Thyroid gland (tissue), 4 donors: Measurements from ENCODE around the gene ARHGAP10. TPM values are rescaled to one million over a fixed set of nuclear protein-coding genes. Genes with fewer than 3 reads are reported as not detected.

Experiments
- DNase-seq, 2 donors: peaks; one replicate each; pipeline ENCODE4 v3.0.0-alpha.2; 2019
- H3K27ac ChIP-seq, 3 donors: fragments of 200-600 bp; sonication (generic); 1 replicate in 2 of 3; 2 replicates in 1 of 3; pipeline ENCODE4 v1.5.1; 2016 to 2019; ENCODE audit warnings: mild to moderate bottlenecking in 1 of 3, moderate library complexity in 1 of 3
- H3K27me3 ChIP-seq: fragments of 200-600 bp; sonication (generic); one replicate; pipeline ENCODE4 v1.5.1; 2019
- H3K36me3 ChIP-seq, 2 donors: fragments of 200-600 bp; sonication (generic); one replicate each; pipeline ENCODE4 v1.5.1; 2016 to 2019
- H3K4me1 ChIP-seq, 2 donors: fragments of 200-600 bp; sonication (generic); one replicate each; pipeline ENCODE4 v1.5.1; 2017 to 2019
- H3K4me3 ChIP-seq, 3 donors: fragments of 200-600 bp; sonication (generic); replicated peaks in 1 of 3; 1 replicate in 2 of 3; 2 replicates in 1 of 3; pipeline ENCODE4 v1.5.1; 2016; ENCODE audit warnings: mild to moderate bottlenecking in 1 of 3
- H3K9me3 ChIP-seq: fragments of 200-600 bp; sonication (generic); one replicate; pipeline ENCODE4 v1.5.1; 2017
- CTCF ChIP-seq, 6 experiments: fragments of 200-600 bp in 3 of 6; fragments of 450-650 bp in 3 of 6; sonication (generic) in 3 of 6; IDR thresholded peaks; one replicate each; pipeline ENCODE4 v1.5.1; 2016 to 2019; ENCODE audit warnings: antibody characterized with exemption in 6 of 6, mild to moderate bottlenecking in 2 of 6, inconsistent platforms in 1 of 6, moderate library complexity in 1 of 6
- POLR2A ChIP-seq, 2 donors: fragments of 450-650 bp; IDR thresholded peaks; one replicate each; pipeline ENCODE4 v1.6.1; 2017; ENCODE audit warnings: antibody characterized with exemption in 2 of 2, mild to moderate bottlenecking in 2 of 2, moderate library complexity in 1 of 2
- whole genome bisulfite sequencing, 2 donors: methylation state at CpG; one replicate each; pipeline ENCODE4 v1.1.5; 2017; 5-methylcytosine and 5-hydroxymethylcytosine counted together
- intact Hi-C: fragments of 100-400 bp; cut with DNase I; formaldehyde crosslinking; loops from one replicate; pipeline ENCODE4 v1.15.1; 2023
- total RNA-seq, 4 donors: library from RNA; depleted of rRNA; stranded (reverse); fragments of >200 nt; gene quantifications; one replicate each; pipeline ENCODE4 v1.2.3, GENCODE V29; 2016

Gene ARHGAP10
- total RNA-seq, 4 donors from 2014 or later = 39.5 to 78.4 (median 42.0) TPM

- no peak for TF ChIP-seq CTCF (IDR thresholded peaks at IDR 0.05)
- TF ChIP-seq POLR2A (IDR thresholded peaks at IDR 0.05) = no peak
- no peaks in the 10 kb centered on the region for H3K9me3 ChIP-seq
- H3K4me1 ChIP-seq = no peaks in the 10 kb centered on the region
- no peaks in the 10 kb centered on the region for H3K27me3 ChIP-seq
- H3K27ac ChIP-seq = no peak overlapping the region
- intact Hi-C loops = no loop called here
- 84 to 88% methylated on average over 5 of the region's 5 CpGs for WGBS, 2 donors
- H3K4me3 ChIP-seq = no peak overlapping the region
- DNase-seq = no peak
- H3K36me3 ChIP-seq = peaks cover 0 to 7% of the 10 kb centered on the region in 2 donors
Observed at GRCh38 chr4:147928400-147928799, 196.5 kb downstream of the ARHGAP10 start.

GRCh38 chr4:147929746-147930145, 197.9 kb downstream of the ARHGAP10 start:
- TF ChIP-seq CTCF (IDR thresholded peaks at IDR 0.05) = no peak
- no peaks in the 10 kb centered on the region for H3K9me3 ChIP-seq
- intact Hi-C loops = no loop called here
- peaks cover 0 to 7% of the 10 kb centered on the region in 2 donors for H3K36me3 ChIP-seq
- H3K27ac ChIP-seq = no peak overlapping the region
- no peak overlapping the region for H3K4me3 ChIP-seq
- DNase-seq = no peak
- H3K4me1 ChIP-seq = no peaks in the 10 kb centered on the region
- WGBS, 2 donors = 93 to 97% methylated on average over 1 of the region's 1 CpG
- H3K27me3 ChIP-seq = no peaks in the 10 kb centered on the region

GRCh38 chr4:147933316-147933715, 201.4 kb downstream of the ARHGAP10 start:
- H3K27ac ChIP-seq = no peak overlapping the region
- no peaks in the 10 kb centered on the region for H3K4me1 ChIP-seq
- DNase-seq = no peak
- WGBS, 2 donors = 55 to 70% methylated on average over 4 of the region's 4 CpGs
- intact Hi-C loops = no loop called here
- no peaks in the 10 kb centered on the region for H3K9me3 ChIP-seq
- no peak for TF ChIP-seq POLR2A (IDR thresholded peaks at IDR 0.05)
- TF ChIP-seq CTCF (IDR thresholded peaks at IDR 0.05) = peak in 2 of 6 experiments; percentile 20 to 26
- H3K4me3 ChIP-seq = no peak overlapping the region
- peaks cover 0 to 7% of the 10 kb centered on the region in 2 donors for H3K36me3 ChIP-seq
- H3K27me3 ChIP-seq = no peaks in the 10 kb centered on the region

GRCh38 chr4:147933779-147934178, 201.9 kb downstream of the ARHGAP10 start:
- intact Hi-C loops = no loop called here
- 92 to 93% methylated on average over 2 of the region's 3 CpGs for WGBS, 2 donors
- no peaks in the 10 kb centered on the region for H3K9me3 ChIP-seq
- no peak for DNase-seq
- no peak overlapping the region for H3K4me3 ChIP-seq
- no peak overlapping the region for H3K27ac ChIP-seq
- TF ChIP-seq CTCF (IDR thresholded peaks at IDR 0.05) = no peak
- TF ChIP-seq POLR2A (IDR thresholded peaks at IDR 0.05) = no peak
- no peaks in the 10 kb centered on the region for H3K4me1 ChIP-seq
- H3K36me3 ChIP-seq = peaks cover 0 to 7% of the 10 kb centered on the region in 2 donors
- H3K27me3 ChIP-seq = no peaks in the 10 kb centered on the region

- no peak for DNase-seq
- no peak overlapping the region for H3K27ac ChIP-seq
- no peak overlapping the region for H3K4me3 ChIP-seq
- no peaks in the 10 kb centered on the region for H3K27me3 ChIP-seq
- H3K9me3 ChIP-seq = no peaks in the 10 kb centered on the region
- H3K36me3 ChIP-seq = no peaks in the 10 kb centered on the region
- 89 to 93% methylated on average over 5 of the region's 5 CpGs for WGBS, 2 donors
- TF ChIP-seq CTCF (IDR thresholded peaks at IDR 0.05) (no peak), POLR2A (IDR thresholded peaks at IDR 0.05) (no peak)
- H3K4me1 ChIP-seq = peaks cover 26 to 33% of the 10 kb centered on the region in 2 donors
- intact Hi-C loops = no loop called here
Observed at GRCh38 chr4:147938496-147938895, 206.6 kb downstream of the ARHGAP10 start.
